ENCODE measurements around the gene JCHAIN.
"Not testable (repeated sequence)": the region's sequence is repeated elsewhere in the genome, so short reads cannot be mapped to it uniquely, and the experiment has no call there.

JCHAIN gene

DNA sequence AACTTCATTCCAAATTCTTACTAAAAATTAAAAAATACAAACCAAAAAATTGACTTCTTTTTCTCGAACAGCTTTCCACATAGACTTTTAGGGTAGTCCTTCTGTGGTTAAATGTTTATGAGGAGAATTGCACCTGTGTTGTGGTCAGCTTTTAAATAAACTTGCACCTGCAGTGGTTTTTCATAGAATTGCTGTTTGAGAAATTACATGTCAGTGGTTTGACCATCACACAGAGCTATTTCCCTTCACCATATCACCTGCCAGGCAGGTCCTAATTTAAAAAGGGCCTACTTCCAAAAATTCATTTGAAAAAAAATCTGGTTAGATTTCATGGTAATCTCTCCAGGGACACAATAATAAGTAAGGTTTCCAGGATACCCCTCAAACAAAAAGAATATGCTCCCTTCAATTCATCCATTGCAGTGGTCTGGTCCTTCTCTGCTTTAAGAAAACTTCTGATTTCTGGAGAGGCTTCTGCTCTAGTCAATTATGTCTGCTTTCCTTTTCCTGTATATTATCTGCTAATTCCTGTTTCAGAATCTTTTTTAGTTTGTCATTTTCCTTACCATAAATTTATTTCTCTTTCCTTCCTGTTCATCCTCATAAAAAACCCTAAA, 12.2 kb upstream of the JCHAIN start:
- no peaks in the 10 kb centered on the region for H3K9me3 Mint-ChIP-seq
- no peak for DNase-seq (ENCODE audit: low spot score)
- no peaks in the 10 kb centered on the region for H3K36me3 Mint-ChIP-seq (ENCODE audit: low read depth)
- peak overlapping the region; percentile 1 for H3K27ac Mint-ChIP-seq
- peaks cover 11% of the 10 kb centered on the region for H3K27me3 Mint-ChIP-seq (ENCODE audit: low read depth)
- peak overlapping the region; percentile 27 for H3K4me3 Mint-ChIP-seq
- H3K4me1 Mint-ChIP-seq (ENCODE audit: low read depth), result peaks cover 20% of the 10 kb centered on the region

DNA sequence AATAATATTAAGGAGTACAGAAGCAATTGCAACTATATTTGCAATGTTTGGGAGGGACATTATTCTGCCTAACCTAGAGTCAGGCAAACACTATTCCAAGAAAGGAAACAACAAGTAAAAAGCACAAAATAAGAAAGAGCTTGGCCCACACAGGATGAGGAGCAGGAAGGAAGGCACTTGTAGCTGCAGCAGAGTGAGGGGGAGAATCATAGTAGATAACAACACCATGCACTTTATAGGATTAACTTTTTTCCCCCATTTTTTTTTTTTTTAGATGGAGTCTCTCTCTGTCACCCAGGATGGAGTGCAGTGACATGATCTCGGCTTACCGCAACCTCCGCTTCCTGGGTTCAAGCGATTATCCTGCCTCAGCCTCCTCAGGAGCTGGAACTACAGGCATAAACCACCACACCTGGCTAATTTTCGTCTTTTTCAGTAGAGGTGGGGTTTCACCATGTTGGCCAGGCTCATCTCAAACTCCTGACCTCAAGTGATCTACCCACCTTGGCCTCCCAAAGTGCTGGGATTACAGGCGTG, 10.3 kb upstream of the JCHAIN start:
- Mint-ChIP-seq H3K4me1 (ENCODE audit: low read depth) (peaks cover 20% of the 10 kb centered on the region), H3K4me3 (no peak overlapping the region), H3K36me3 (ENCODE audit: low read depth) (no peaks in the 10 kb centered on the region), H3K27ac (no peak overlapping the region), H3K27me3 (ENCODE audit: low read depth) (peaks cover 15% of the 10 kb centered on the region), H3K9me3 (no peaks in the 10 kb centered on the region)
- no peak for DNase-seq (ENCODE audit: low spot score)

DNA sequence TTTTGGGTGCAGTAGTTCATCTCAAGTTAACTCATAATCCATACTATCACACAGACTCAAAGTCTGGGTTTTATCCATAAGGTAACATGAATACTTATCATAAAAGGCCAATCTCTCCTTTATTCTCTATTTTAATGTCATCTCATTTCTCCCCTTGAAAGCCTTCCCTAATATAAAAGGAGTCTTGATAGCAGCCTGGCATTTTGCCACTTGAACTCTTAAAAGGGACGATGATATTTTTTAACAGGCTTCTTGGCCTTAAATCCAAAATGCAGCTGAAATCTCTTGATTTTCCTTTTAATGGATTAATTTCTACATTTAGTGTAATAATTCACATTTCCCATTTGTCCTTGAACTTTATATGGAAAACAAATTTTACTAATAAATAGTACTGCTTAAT, 8.4 kb upstream of the JCHAIN start:
- H3K27ac Mint-ChIP-seq, result no peak overlapping the region
- no peak overlapping the region for H3K4me3 Mint-ChIP-seq
- peaks cover 20% of the 10 kb centered on the region for H3K4me1 Mint-ChIP-seq (ENCODE audit: low read depth)
- DNase-seq (ENCODE audit: low spot score), result no peak
- H3K27me3 Mint-ChIP-seq (ENCODE audit: low read depth), result peaks cover 30% of the 10 kb centered on the region
- no peaks in the 10 kb centered on the region for H3K9me3 Mint-ChIP-seq
- no peaks in the 10 kb centered on the region for H3K36me3 Mint-ChIP-seq (ENCODE audit: low read depth)

DNA sequence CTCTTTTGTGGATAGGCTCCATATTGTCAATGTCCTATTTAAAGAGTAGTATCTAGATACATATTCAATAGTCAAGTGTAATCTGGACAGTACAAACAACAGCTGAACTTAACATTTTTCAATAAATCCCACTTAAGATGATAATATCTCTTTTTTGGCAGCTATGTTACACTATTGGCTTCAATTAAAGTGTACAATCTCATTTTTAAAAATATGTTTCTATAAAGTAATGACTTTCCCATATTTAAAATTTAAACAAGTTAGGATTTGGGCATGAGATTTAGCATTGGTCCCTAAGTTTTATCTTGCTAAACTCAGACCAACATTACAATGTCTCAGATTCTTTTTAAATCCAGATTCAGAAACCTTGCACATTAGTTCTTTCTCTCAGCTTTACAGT, 7.9 kb upstream of the JCHAIN start:
- no peak for DNase-seq (ENCODE audit: low spot score)
- Mint-ChIP-seq H3K27me3 (ENCODE audit: low read depth) (peaks cover 31% of the 10 kb centered on the region), H3K4me3 (no peak overlapping the region), H3K4me1 (ENCODE audit: low read depth) (peaks cover 16% of the 10 kb centered on the region), H3K36me3 (ENCODE audit: low read depth) (no peaks in the 10 kb centered on the region), H3K9me3 (no peaks in the 10 kb centered on the region), H3K27ac (no peak overlapping the region)

DNA sequence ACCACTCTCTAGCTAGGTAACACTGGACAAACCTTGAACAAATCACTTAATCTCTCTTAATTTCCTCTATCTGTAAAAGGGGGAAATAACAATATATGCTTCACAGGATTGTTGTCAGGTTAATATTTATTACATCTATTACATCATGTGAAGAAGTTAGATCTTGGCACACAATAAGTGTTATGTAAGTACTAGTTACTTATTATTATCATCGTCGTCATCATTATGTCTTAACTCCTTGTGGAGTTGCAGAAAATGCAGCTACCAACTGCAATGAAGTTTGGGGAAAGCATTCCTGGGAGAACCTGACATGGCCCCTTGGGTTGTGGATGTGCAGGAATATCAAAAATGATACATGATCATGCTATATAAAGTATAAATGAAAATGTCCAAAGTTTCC, 4.8 kb upstream of the JCHAIN start:
- no peak overlapping the region for H3K27ac Mint-ChIP-seq
- no peaks in the 10 kb centered on the region for H3K4me1 Mint-ChIP-seq (ENCODE audit: low read depth)
- H3K36me3 Mint-ChIP-seq (ENCODE audit: low read depth), result no peaks in the 10 kb centered on the region
- DNase-seq (ENCODE audit: low spot score), result no peak
- no peak overlapping the region for H3K4me3 Mint-ChIP-seq
- H3K27me3 Mint-ChIP-seq (ENCODE audit: low read depth), result peaks cover 42% of the 10 kb centered on the region
- H3K9me3 Mint-ChIP-seq, result no peaks in the 10 kb centered on the region

DNA sequence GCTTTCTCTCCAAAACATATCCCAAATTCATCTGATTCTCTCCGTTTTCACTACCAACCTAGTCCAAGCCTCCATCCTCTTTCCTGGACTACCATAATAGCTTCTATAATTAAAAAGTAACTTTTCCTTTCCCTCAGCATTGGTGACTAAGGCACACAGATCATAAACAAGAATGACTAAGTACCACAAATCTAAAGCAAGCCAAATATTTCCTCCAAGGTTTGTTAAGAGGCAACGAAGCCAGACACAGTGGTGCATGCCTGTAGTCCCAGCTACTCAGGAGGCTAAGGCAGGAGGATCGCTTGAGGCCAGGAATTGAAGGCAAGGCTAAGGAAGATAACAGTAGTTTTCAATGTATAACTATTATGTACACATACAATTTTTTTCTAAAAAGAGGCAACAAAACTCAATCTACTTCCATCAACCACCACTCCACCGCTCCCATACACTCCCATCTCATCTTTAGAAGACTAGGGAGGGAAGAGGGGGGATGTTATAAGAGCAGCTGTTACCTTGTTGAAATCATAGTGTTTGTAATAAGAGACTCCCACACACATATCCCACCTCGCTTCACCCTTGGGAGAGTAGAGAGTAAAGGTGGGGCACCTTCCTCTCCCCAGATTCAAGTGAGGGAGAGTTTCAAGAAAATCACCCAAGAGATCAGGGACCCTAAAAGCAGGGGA, 4.2 kb upstream of the JCHAIN start:
- peaks cover 41% of the 10 kb centered on the region for H3K27me3 Mint-ChIP-seq (ENCODE audit: low read depth)
- no peak overlapping the region for H3K4me3 Mint-ChIP-seq
- no peak overlapping the region for H3K27ac Mint-ChIP-seq
- H3K9me3 Mint-ChIP-seq, result no peaks in the 10 kb centered on the region
- H3K4me1 Mint-ChIP-seq (ENCODE audit: low read depth), result no peaks in the 10 kb centered on the region
- H3K36me3 Mint-ChIP-seq (ENCODE audit: low read depth), result no peaks in the 10 kb centered on the region
- no peak for DNase-seq (ENCODE audit: low spot score)

DNA sequence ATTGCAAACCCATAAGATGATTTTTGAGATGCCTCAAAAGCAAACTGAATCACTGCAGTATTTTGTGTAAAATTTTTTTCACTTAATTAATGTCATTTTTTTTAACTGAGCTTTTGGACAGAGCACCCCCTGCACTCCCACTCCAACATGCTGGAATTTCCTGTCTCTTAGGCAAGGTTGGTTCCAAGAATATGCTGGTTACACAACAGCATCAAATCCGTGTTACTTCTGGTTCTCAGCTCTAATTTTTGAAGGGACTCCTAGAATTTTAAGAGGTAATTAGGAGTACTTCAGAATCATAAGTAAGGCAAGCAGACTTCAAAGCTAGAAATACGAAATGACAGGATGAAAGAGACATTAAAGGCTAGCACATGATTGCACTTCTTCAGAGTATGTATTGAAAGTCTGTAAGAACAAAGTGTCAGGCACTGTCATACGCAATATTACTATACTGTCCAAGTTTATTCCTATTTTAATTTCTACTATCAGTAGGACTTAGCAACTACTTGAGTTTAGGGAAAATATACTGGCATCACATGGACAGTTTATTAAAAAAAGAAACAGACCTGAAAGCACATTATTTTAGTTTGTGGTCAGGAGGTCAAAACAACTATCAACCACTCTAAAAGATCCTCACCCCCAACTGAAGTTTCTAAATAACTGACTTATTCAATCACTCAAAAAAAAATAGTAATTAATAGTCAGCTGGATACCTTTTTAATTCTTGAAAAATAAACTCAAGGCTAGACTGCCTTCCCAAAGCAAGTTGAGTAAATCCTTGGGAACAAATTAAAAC, 1.6 kb upstream of the JCHAIN start:
- Mint-ChIP-seq H3K4me1 (ENCODE audit: low read depth) (no peaks in the 10 kb centered on the region), H3K9me3 (no peaks in the 10 kb centered on the region), H3K27ac (no peak overlapping the region), H3K36me3 (ENCODE audit: low read depth) (no peaks in the 10 kb centered on the region), H3K4me3 (no peak overlapping the region), H3K27me3 (ENCODE audit: low read depth) (peaks cover 34% of the 10 kb centered on the region)
- DNase-seq (ENCODE audit: low spot score), result no peak

DNA sequence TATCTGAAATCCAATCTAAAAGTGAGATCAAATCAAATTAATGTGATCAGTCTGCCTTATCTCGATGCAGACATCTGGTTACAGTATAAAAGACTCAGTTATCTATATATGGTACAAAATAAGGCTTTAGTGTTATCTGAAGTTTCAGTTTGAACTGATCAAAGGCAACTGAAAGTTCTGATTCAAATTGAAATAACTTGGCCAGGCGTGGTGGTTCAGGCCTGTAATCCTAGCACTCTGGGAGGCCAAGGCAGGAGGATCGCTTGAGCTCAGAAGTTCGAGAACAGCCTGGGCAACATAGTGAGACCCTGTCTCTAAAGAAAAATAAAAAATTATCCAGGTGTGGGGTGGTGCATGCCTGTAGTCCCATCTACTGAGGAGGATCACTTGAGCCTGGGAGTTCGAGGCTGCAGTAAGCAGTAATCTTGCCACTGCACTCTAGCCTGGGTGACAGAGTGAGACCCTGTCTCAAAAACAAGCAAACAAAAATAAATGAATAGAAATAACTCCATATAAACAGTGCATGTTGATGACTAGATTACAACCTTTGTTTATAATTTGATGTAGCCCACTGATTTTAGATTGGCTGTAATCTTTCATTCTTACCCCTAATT, 4.9 kb downstream of the JCHAIN start:
- not testable (repeated sequence) for H3K4me3 Mint-ChIP-seq; H3K9me3 Mint-ChIP-seq; H3K4me1 Mint-ChIP-seq (ENCODE audit: low read depth); H3K36me3 Mint-ChIP-seq (ENCODE audit: low read depth); H3K27ac Mint-ChIP-seq
- peak; percentile 14 for DNase-seq (ENCODE audit: low spot score)
- peaks cover 25% of the 10 kb centered on the region for H3K27me3 Mint-ChIP-seq (ENCODE audit: low read depth)

DNA sequence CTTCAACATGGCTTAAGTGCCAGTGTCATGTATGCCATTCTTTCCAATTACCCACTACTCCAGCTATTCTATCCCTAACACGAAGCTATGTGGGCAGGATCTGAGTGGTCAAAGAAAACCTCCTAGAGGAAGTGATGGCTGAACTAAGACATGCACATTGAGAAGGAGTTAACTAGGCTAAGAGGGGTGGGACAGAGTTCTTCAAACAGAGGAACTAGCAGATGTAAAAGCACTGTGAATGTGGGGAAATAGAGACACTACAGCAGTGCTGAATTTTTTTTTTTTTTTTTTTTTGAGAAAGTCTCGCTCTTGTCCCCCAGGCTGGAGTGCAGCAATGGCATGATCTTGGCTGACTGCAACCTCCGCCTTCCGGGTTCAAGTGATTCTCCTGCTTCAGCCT, 6.2 kb downstream of the JCHAIN start:
- Mint-ChIP-seq H3K27ac (no peak overlapping the region), H3K4me1 (ENCODE audit: low read depth) (peaks cover 9% of the 10 kb centered on the region), H3K36me3 (ENCODE audit: low read depth) (no peaks in the 10 kb centered on the region), H3K27me3 (ENCODE audit: low read depth) (peaks cover 25% of the 10 kb centered on the region), H3K4me3 (no peak overlapping the region), H3K9me3 (no peaks in the 10 kb centered on the region)
- DNase-seq (ENCODE audit: low spot score), result no peak

DNA sequence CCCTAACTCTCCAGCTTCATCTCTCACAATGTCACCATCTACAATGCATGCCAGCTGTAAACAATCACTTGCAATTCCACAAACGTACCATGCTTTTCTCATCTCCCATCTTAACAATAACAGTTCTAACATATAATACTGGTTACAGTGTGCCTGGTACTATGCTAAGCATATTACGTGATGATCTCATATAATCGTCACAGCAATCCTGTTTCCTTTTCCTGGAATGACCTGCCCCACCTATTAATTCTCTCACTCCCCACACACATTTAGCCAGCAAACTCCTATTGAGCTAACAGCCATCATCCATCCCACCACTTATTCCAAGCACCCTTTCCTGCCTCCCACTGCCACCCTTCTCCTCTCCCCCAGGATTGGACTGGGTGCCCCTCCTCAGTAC, 7.9 kb downstream of the JCHAIN start:
- Mint-ChIP-seq H3K27me3 (ENCODE audit: low read depth) (peaks cover 37% of the 10 kb centered on the region), H3K4me3 (no peak overlapping the region), H3K4me1 (ENCODE audit: low read depth) (peaks cover 9% of the 10 kb centered on the region), H3K36me3 (ENCODE audit: low read depth) (no peaks in the 10 kb centered on the region), H3K27ac (no peak overlapping the region), H3K9me3 (no peaks in the 10 kb centered on the region)
- DNase-seq (ENCODE audit: low spot score), result no peak

DNA sequence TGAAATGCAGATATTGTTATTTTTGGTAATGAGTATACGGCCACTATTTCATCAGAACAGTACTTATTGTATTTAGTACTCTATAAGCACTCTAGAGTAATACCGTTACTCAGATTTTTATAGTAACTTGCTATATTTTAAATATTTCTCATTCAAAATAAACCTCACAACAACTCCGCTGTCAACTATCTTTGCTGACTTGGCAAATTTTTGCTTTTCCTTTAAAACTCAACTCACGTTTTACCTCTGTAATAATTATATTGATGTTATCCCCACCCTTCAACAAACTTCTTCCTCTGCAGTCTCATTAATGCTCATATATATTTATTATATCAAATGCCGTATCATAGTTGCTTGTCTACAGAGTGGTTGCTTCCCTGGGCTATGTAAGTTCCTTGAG, 9.0 kb downstream of the JCHAIN start:
- DNase-seq (ENCODE audit: low spot score), result no peak
- Mint-ChIP-seq H3K4me3 (no peak overlapping the region), H3K4me1 (ENCODE audit: low read depth) (peaks cover 9% of the 10 kb centered on the region), H3K27me3 (ENCODE audit: low read depth) (peaks cover 38% of the 10 kb centered on the region), H3K27ac (no peak overlapping the region), H3K9me3 (no peaks in the 10 kb centered on the region), H3K36me3 (ENCODE audit: low read depth) (no peaks in the 10 kb centered on the region)

DNA sequence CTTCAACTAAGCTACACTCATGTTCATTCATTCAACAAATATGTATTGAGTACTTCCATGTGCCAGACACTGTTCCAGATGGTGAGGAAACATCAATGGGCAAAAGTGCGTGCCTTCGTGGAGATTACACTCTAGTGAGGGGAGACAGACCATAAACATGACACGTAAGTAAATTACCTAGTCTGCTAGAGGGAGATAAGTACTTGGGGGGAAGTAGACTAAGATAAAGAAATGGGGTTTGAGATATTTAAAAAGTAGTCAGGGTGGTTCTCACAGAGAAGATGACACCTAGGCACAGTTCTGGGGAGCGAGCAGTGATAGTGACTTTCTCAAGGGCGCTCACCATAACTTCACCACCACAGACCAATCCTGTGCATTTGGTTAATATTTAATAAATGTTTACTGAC, 11.7 kb downstream of the JCHAIN start:
- peaks cover 3% of the 10 kb centered on the region for H3K4me1 Mint-ChIP-seq (ENCODE audit: low read depth)
- H3K4me3 Mint-ChIP-seq, result no peak overlapping the region
- peaks cover 41% of the 10 kb centered on the region for H3K27me3 Mint-ChIP-seq (ENCODE audit: low read depth)
- no peak for DNase-seq (ENCODE audit: low spot score)
- no peaks in the 10 kb centered on the region for H3K9me3 Mint-ChIP-seq
- H3K36me3 Mint-ChIP-seq (ENCODE audit: low read depth), result no peaks in the 10 kb centered on the region
- H3K27ac Mint-ChIP-seq, result no peak overlapping the region

DNA sequence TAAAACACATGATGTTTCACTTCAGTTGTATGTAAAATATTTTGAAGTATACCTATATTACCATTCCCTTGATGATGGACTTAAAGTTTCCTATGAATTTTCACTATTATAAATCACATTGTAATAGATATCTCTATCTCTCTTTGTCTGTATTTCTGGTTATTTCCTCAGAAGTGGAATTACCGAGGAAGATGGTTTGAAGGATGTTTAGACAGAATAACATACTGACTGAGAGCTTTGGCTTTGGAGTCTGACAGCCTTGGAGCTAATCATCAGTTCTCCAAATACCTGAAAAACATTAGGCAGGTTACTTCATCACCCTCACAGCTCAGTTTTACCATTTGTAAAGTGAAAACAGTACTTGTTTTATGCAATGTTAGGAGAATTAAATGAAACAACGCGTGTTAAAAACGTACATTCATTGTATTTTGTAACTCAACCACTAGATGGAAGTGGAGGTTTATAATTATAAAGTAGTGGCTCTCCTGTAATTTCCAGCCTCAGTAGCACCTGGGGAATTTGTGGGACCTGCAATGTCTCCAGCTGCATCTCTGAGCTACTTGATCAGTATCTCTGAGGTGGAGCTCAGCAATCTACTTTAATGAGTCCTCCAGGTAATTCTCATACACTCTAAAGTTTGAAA, 14.3 kb downstream of the JCHAIN start:
- H3K27me3 Mint-ChIP-seq (ENCODE audit: low read depth), result peaks cover 32% of the 10 kb centered on the region
- H3K36me3 Mint-ChIP-seq (ENCODE audit: low read depth), result no peaks in the 10 kb centered on the region
- no peak overlapping the region for H3K27ac Mint-ChIP-seq
- no peak overlapping the region for H3K4me3 Mint-ChIP-seq
- H3K9me3 Mint-ChIP-seq, result no peaks in the 10 kb centered on the region
- peaks cover 3% of the 10 kb centered on the region for H3K4me1 Mint-ChIP-seq (ENCODE audit: low read depth)
- DNase-seq (ENCODE audit: low spot score), result no peak

Data from T-helper 2 cell treated with Interferon-gamma antibody and Interleukin-4, amounts not matched to agents 5 μg/mL and 100 μg/mL, for 36 hours (primary cell).